ENCODE results near the gene ZNF107.
"Not testable (repeated sequence)": the region's sequence is repeated elsewhere in the genome, so short reads cannot be mapped to it uniquely, and the experiment has no call there.

The ZNF107 gene

DNA sequence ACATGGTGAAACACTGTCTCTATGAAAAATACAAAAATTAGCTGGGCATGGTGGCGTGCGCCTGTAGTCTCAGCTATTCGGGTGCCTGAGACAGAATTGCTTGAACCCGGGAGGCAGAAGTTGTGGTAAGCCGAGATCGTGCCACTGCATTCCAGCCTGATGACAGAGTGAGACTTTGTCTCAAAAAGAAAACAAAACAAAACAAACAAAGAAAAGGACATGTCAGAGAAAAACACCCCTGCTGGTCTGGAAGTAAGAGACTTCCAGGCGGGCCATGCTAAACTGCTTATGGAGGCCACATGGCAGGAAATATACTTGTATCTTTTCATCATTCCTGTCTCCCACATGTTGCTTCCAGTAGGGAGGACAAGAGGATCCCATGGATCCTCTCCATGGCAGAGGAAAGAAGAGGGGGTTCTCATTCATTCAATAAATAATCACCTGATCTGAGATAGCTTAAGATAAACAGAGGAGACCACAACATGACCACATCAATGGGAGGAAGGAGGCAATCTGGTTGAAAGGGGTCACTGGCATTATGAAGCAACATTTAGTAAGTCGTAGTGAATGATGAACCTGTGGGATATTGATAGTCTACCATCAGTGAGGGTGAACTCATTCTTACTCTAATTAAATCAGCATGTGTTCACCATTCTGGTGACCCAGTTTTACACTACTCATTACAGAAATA is 67.8 kb downstream of the ZNF107 start:
- DNase-seq (ENCODE audit: low read depth in 3 of 3), result no peak

GRCh38 chr7:64736575-64736974 is 70.6 kb downstream of the ZNF107 start:
- DNase-seq (ENCODE audit: low read depth in 3 of 3), result no peak

DNA sequence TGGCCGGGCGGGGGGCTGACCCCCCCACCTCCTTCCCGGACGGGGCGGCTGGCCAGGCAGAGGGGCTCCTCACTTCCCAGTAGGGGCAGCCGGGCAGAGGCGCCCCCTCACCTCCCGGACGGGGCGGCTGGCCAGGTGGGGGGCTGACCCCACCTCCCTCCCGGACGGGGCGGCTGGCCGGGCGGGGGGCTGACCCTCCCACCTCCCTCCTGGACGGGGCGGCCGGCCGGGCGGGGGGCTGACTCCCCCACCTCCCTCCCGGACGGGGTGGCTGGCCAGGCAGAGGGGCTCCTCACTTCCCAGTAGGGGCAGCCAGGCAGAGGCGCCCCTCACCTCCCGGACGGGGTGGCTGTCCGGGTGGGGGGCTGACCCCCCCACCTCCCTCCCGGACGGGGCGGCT is 72.5 kb downstream of the ZNF107 start:
- DNase-seq (ENCODE audit: low read depth in 3 of 3), result not testable (repeated sequence)

GRCh38 chr7:64738953-64739352 is 73.0 kb downstream of the ZNF107 start:
- DNase-seq (ENCODE audit: low read depth in 3 of 3), result not testable (repeated sequence)

DNA sequence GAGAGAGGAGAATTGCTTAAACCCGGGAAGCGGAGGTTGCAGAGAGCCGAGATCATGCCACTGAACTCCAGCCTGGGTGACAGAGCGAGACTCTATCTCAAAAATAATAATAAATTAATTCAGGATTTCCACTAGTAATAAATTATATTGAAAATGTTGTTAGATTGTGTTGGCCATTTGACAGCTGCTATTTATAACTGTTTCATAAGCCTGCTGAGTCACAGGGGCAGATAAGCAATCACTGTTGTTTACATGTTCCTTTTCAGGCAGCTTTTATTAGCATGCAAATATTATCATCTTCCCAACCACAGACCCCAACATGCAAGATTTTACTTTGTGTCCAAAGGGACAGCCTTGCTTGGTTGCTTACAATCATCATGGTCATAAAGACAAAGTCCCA is 78.7 kb downstream of the ZNF107 start:
- no peak for DNase-seq (ENCODE audit: low read depth in 3 of 3)

- no peak for DNase-seq (ENCODE audit: low read depth in 3 of 3)
Measured at GRCh38 chr7:64747802-64748201, 81.9 kb downstream of the ZNF107 start.

DNA sequence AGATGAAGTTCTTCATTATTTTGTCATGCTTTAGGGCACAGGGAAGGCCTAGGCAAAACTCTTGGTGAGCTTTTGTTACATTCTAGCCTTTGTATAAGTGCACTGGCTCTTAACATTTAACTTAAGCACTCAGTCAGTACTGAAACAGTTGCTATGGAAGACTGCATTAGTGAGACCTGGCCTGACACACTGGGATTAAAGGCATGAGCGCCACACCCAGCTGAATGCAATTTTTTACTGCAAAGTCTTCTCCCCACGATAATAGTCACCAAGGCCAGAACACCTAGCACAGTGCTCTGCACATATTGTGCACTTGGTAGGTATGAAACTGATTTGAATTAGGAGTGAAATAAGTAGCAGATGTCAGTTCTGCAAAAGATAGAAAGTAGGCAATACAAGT is 87.1 kb downstream of the ZNF107 start:
- DNase-seq (ENCODE audit: low read depth in 3 of 3), result no peak

DNA sequence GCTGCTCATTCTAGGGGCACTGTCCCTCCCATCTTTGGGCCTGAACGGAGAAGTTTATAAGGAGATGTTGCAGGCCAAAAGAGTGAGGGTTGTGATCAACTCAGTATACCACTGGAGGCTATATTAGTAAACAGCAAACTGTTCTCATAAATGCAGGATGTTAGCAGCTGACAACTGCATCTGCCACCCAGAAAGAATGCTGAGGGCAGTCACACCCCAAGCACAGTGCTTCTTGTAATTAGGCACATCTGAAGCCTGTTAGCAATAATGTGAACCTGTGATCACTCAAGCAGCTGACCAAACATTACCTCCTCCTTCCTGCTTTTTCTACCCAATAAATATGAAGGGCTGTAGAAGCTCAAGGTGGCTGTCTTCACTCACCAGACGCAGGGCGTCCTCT is 89.9 kb downstream of the ZNF107 start:
- DNase-seq (ENCODE audit: low read depth in 3 of 3), result no peak

GRCh38 chr7:64758151-64758550 is 92.2 kb downstream of the ZNF107 start:
- no peak for DNase-seq (ENCODE audit: low read depth in 3 of 3)
